Measurements from ENCODE around the gene TMPRSS6.

Gene TMPRSS6

GRCh38 chr22:37109242-37109917, at the start of gene TMPRSS6:
Gene TMPRSS6, minus strand, starts transcription at chr22:37109713. Its CDS starts 6,296 bp downstream, at chr22:37103417.
- no peaks in the 10 kb centered on the region for H3K79me2 ChIP-seq (ENCODE audit: control insufficient read depth, low read length)
- no peaks in the 10 kb centered on the region for H3F3A ChIP-seq (ENCODE audit: control insufficient read depth, insufficient read depth)
- H3K27me3 ChIP-seq (ENCODE audit: control insufficient read depth, low read length), result peaks cover 10% of the 10 kb centered on the region; the same call in 1 of the 2 replicates
- H3K9me2 ChIP-seq (replicated peaks; ENCODE audit: control insufficient read depth, low read length), result no peaks in the 10 kb centered on the region
- no peak within 1 kb of the TSS for H3K27ac ChIP-seq (ENCODE audit: low read depth, low read length)
- H3K4me3 ChIP-seq (ENCODE audit: low read length), result no peak within 1 kb of the TSS
- no peaks in the 10 kb centered on the region for H3K36me3 ChIP-seq (ENCODE audit: control insufficient read depth, low read length)
- no peaks in the 10 kb centered on the region for H3K9me3 ChIP-seq (ENCODE audit: control insufficient read depth, insufficient read depth, low read length)
- no peaks in the 10 kb centered on the region for H3K4me1 ChIP-seq (ENCODE audit: control insufficient read depth, low read length)
- H4K20me1 ChIP-seq (ENCODE audit: control insufficient read depth, insufficient read depth, low read depth, low read length), result no peaks in the 10 kb centered on the region
- H3K4me2 ChIP-seq (ENCODE audit: low read length), result no peak within 1 kb of the TSS
- TF ChIP-seq EZH2phosphoT487 (IDR thresholded peaks at IDR 0.05; ENCODE audit: borderline replicate concordance, low read length) (no peak), CTCF (IDR thresholded peaks at IDR 0.05; ENCODE audit: low read depth, low read length, poor library complexity, severe bottlenecking) (no peak)

- Histone ChIP-seq H4K20me1 (ENCODE audit: control insufficient read depth, insufficient read depth, low read depth, low read length) (no peaks in the 10 kb centered on the region), H3F3A (ENCODE audit: control insufficient read depth, insufficient read depth) (no peaks in the 10 kb centered on the region), H3K36me3 (ENCODE audit: control insufficient read depth, low read length) (no peaks in the 10 kb centered on the region), H3K27ac (ENCODE audit: low read depth, low read length) (no peak overlapping the region), H3K9me3 (ENCODE audit: control insufficient read depth, insufficient read depth, low read length) (peaks cover 9% of the 10 kb centered on the region), H3K4me2 (ENCODE audit: low read length) (no peak overlapping the region), H3K4me3 (ENCODE audit: low read length) (no peak overlapping the region), H3K27me3 (ENCODE audit: control insufficient read depth, low read length) (peaks cover 27% of the 10 kb centered on the region), H3K79me2 (ENCODE audit: control insufficient read depth, low read length) (no peaks in the 10 kb centered on the region), H3K9me2 (replicated peaks; ENCODE audit: control insufficient read depth, low read length) (no peaks in the 10 kb centered on the region), H3K4me1 (ENCODE audit: control insufficient read depth, low read length) (no peaks in the 10 kb centered on the region)
- no peak for TF ChIP-seq CTCF (IDR thresholded peaks at IDR 0.05; ENCODE audit: low read depth, low read length, poor library complexity, severe bottlenecking)
- TF ChIP-seq EZH2phosphoT487 (IDR thresholded peaks at IDR 0.05; ENCODE audit: borderline replicate concordance, low read length), result no peak
These were observed 49.4 kb upstream of the TMPRSS6 start for GRCh38 chr22:37158963-37159290.

- Histone ChIP-seq H3K36me3 (ENCODE audit: control insufficient read depth, low read length) (no peaks in the 10 kb centered on the region), H3K4me3 (ENCODE audit: low read length) (no peak overlapping the region), H3K27me3 (ENCODE audit: control insufficient read depth, low read length) (peaks cover 18% of the 10 kb centered on the region), H3K79me2 (ENCODE audit: control insufficient read depth, low read length) (no peaks in the 10 kb centered on the region), H3K4me2 (ENCODE audit: low read length) (no peak overlapping the region), H3K27ac (ENCODE audit: low read depth, low read length) (no peak overlapping the region), H3K4me1 (ENCODE audit: control insufficient read depth, low read length) (no peaks in the 10 kb centered on the region), H3K9me3 (ENCODE audit: control insufficient read depth, insufficient read depth, low read length) (peaks cover 9% of the 10 kb centered on the region), H4K20me1 (ENCODE audit: control insufficient read depth, insufficient read depth, low read depth, low read length) (no peaks in the 10 kb centered on the region), H3K9me2 (replicated peaks; ENCODE audit: control insufficient read depth, low read length) (no peaks in the 10 kb centered on the region), H3F3A (ENCODE audit: control insufficient read depth, insufficient read depth) (no peaks in the 10 kb centered on the region)
- TF ChIP-seq CTCF (IDR thresholded peaks at IDR 0.05; ENCODE audit: low read depth, low read length, poor library complexity, severe bottlenecking) (no peak), EZH2phosphoT487 (IDR thresholded peaks at IDR 0.05; ENCODE audit: borderline replicate concordance, low read length) (no peak)
These were observed 48.2 kb upstream of the TMPRSS6 start for GRCh38 chr22:37157516-37158285.

Measured in DOHH2 (cell line).